Ovary (tissue), 3 donors: ENCODE data around the gene ETV6.

Source experiments
- POLR2A ChIP-seq: fragments of 450-650 bp; IDR thresholded peaks from one replicate; pipeline ENCODE4 v1.6.1; 2017; ENCODE audit warnings: antibody characterized with exemption, mild to moderate bottlenecking, moderate library complexity
- TF ChIP-seq, protein P1 (sequence below), 3 donors: fragments of 450-650 bp in 2 of 3; fragments of 200-600 bp in 1 of 3; IDR thresholded peaks; one replicate each; pipeline versions ENCODE4 v1.5.1 to v1.8.0; 2016 to 2022; ENCODE audit warnings: antibody characterized with exemption in 3 of 3, mild to moderate bottlenecking in 1 of 3
- donor health status: DM: no; HTN: no; CAD: no.

DNA sequence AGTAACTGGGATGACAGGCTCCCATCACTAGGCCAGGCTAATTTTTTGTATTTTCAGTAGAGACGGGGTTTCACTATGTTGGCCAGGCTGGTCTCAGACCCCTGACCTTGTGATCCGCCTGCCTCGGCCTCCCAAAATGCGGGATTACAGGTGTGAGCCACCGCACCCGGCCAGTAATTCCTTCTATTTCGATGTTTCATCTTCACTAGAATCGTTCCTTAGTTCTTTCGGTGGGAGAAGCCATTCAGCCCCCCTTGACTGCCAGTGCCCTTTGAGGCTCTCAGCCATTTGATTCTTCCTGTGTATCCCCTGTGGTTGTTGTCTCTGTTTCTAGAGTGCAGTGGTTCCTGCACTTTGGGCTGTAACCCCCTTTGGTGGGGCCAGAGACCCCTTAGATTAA, 174.1 kb downstream of the ETV6 start:
- TF ChIP-seq, protein P1, sequence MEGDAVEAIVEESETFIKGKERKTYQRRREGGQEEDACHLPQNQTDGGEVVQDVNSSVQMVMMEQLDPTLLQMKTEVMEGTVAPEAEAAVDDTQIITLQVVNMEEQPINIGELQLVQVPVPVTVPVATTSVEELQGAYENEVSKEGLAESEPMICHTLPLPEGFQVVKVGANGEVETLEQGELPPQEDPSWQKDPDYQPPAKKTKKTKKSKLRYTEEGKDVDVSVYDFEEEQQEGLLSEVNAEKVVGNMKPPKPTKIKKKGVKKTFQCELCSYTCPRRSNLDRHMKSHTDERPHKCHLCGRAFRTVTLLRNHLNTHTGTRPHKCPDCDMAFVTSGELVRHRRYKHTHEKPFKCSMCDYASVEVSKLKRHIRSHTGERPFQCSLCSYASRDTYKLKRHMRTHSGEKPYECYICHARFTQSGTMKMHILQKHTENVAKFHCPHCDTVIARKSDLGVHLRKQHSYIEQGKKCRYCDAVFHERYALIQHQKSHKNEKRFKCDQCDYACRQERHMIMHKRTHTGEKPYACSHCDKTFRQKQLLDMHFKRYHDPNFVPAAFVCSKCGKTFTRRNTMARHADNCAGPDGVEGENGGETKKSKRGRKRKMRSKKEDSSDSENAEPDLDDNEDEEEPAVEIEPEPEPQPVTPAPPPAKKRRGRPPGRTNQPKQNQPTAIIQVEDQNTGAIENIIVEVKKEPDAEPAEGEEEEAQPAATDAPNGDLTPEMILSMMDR (IDR thresholded peaks at IDR 0.05), result no peak
- no peak for TF ChIP-seq POLR2A
